ENCODE results near the gene ZBTB12.

GRCh38 chr6:31896493-31896855 lies 5.4 kb downstream of the ZBTB12 start:
- TF ChIP-seq, protein P1, sequence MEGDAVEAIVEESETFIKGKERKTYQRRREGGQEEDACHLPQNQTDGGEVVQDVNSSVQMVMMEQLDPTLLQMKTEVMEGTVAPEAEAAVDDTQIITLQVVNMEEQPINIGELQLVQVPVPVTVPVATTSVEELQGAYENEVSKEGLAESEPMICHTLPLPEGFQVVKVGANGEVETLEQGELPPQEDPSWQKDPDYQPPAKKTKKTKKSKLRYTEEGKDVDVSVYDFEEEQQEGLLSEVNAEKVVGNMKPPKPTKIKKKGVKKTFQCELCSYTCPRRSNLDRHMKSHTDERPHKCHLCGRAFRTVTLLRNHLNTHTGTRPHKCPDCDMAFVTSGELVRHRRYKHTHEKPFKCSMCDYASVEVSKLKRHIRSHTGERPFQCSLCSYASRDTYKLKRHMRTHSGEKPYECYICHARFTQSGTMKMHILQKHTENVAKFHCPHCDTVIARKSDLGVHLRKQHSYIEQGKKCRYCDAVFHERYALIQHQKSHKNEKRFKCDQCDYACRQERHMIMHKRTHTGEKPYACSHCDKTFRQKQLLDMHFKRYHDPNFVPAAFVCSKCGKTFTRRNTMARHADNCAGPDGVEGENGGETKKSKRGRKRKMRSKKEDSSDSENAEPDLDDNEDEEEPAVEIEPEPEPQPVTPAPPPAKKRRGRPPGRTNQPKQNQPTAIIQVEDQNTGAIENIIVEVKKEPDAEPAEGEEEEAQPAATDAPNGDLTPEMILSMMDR (IDR thresholded peaks at IDR 0.05 in 8 of 11, conservative IDR thresholded peaks at IDR 0.05 in 3 of 11), result no peak
- no peak for TF ChIP-seq POLR2AphosphoS5 (IDR thresholded peaks at IDR 0.05)

All from spleen (tissue), 7 donors.